TTC549 (cell line): ENCODE data around the gene KL.

Experiments used
- FAIRE-seq: peaks from 2 replicates; lab custom pipeline; 2012; peaks lifted over from hg19 to GRCh38; lab: Jason Lieb, UNC

Gene KL

DNA sequence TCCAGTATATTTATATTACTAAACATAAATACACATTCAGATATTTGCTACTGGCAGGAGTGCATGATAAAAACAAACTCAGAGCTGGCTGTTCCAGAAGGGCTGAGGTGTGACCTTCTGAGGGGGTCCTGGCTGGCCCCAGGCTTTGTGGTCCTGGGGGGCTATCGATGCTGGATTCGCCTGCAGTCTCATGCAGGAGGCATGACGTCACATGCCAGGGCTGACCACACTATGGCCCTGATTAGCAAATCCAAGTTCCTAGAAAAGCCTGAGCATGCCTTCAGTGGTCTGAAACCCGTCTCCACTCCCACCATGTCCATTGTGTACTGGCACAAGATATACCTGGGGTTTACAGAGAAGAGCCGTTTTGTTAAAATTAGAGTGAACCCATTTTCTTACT, 97.9 kb downstream of the KL start:
- FAIRE-seq, result no peak

DNA sequence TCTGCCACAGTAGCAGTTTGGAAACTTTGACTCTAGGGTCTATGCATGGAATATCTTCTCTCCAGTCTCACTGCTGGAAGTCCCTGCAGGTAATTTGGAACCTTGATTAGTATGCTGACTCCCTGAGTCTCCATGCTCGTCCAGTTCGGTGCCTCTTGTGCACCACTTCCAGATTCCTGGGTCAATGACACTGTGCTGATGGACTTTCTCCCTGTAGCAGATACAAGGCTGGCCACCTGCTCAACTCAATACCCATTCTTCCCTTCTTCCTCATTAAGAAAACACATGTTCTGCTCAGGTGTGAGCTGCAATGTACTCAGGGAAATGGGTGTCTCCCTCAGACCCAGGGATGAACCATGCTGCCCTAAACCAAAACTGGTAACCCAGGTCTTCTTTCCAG, 99.1 kb downstream of the KL start:
- no peak for FAIRE-seq
